ENCODE data around the gene GRB2. TPM values are rescaled to one million over a fixed set of nuclear protein-coding genes. Genes with fewer than 3 reads are reported as not detected.

GRB2 gene
- total and polyA plus RNA-seq, 2 of the 8 experiments (the other 6 are each of a cell fraction or from before 2014, with no cell fraction given): 44.2 to 101 TPM

DNA sequence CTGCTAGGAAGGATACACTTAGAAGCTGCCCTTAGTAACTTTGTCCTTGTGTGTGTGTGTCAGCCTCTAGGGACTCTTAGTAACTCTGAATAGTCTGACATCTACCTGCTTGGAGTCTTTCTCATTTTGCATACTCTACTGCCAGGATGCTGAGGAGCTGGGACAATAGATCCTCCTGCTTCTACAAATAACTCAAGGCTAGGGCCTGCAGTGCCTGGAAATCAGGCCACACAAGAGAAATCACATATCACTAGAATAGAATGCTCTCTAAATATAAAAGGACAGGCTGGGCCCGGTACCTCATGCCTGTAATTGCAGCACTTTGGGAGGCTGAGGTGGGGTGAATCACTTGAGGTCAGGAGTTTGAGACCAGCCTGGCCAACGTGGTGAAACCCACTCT is 77.7 kb downstream of the GRB2 start:
- H3K4me3 ChIP-seq (ENCODE audit: extremely low read depth in 1 of 4, insufficient read depth in 2 of 4, low read depth in 3 of 4, low read length in 4 of 4): no peak overlapping the region
- H3K4me2 ChIP-seq (ENCODE audit: insufficient read depth in 1 of 2, low read depth in 2 of 2, low read length in 2 of 2): no peak overlapping the region; a peak in 1 of 4 replicates
- H3K18ac ChIP-seq (ENCODE audit: extremely low read depth, low read length): no peak overlapping the region
- H3K23me2 ChIP-seq (ENCODE audit: low read depth, low read length): no peaks in the 10 kb centered on the region
- TF ChIP-seq EGR1 (IDR thresholded peaks at IDR 0.05; ENCODE audit: borderline replicate concordance, low read depth, low read length) (no peak), TAF7 (optimal IDR thresholded peaks at IDR 0.05; ENCODE audit: borderline replicate concordance, low read depth, low read length) (peak; percentile 36)
- ChIA-PET CTCF (ENCODE audit: partially characterized antibody) (interaction anchor here (2.3 to 9.6 kb wide), 5 partner anchors 10 to 72 kb away, joined by 7 to 97 read pairs (median 18); no protein-coding TSS in a partner anchor), POLR2A (ENCODE audit: partially characterized antibody) (interaction anchor here (1.0 to 1.3 kb wide), 2 partner anchors 12 to 14 kb away, joined by 3 read pairs; no protein-coding TSS in a partner anchor)
- H2BK12ac ChIP-seq (ENCODE audit: low read depth, low read length): no peak overlapping the region
- no peak overlapping the region for H3K23ac ChIP-seq (ENCODE audit: insufficient read length)
- peaks cover 0 to 6% (median 0%) of the 10 kb centered on the region in 4 experiments; a peak in 4 of 8 replicates for H3K36me3 ChIP-seq (ENCODE audit: control insufficient read depth in 2 of 4, insufficient read depth in 4 of 4, low read length in 3 of 4)
- no peak overlapping the region for H2BK20ac ChIP-seq (ENCODE audit: low read length)
- H3K9me3 ChIP-seq (ENCODE audit: insufficient read depth in 2 of 2, low read depth in 1 of 2, low read length in 1 of 2): no peaks in the 10 kb centered on the region
- peaks cover 7 to 14% (median 8%) of the 10 kb centered on the region in 4 experiments; a peak in 5 of 7 replicates for H3K4me1 ChIP-seq (replicated peaks in 1 of 4; ENCODE audit: control insufficient read depth in 3 of 4, insufficient read depth in 4 of 4, low read length in 3 of 4)
- H3K56ac ChIP-seq (replicated peaks; ENCODE audit: insufficient read length, low read depth, low read length): no peak overlapping the region
- peaks cover 0 to 5% of the 10 kb centered on the region in 2 experiments for H4K20me1 ChIP-seq (replicated peaks in 1 of 2; ENCODE audit: control insufficient read depth in 1 of 2, insufficient read depth in 2 of 2, low read length in 2 of 2)
- H3K27ac ChIP-seq (ENCODE audit: low read depth, low read length): no peak overlapping the region; the same call in 1 of the 2 replicates
- no peak overlapping the region for H2AFZ ChIP-seq (ENCODE audit: low read length)
- H3K79me1 ChIP-seq (ENCODE audit: low read depth, low read length): peaks cover 9% of the 10 kb centered on the region
- H3K27me3 ChIP-seq (replicated peaks in 1 of 4; ENCODE audit: control insufficient read depth in 3 of 4, extremely low read depth in 1 of 4, insufficient read depth in 3 of 4, low read length in 3 of 4): no peaks in the 10 kb centered on the region
- no peak for FAIRE-seq
- H3K9ac ChIP-seq (replicated peaks in 1 of 4; ENCODE audit: extremely low read depth in 1 of 4, low read depth in 3 of 4, low read length in 3 of 4): no peak overlapping the region
- no peak overlapping the region for H2AK5ac ChIP-seq (ENCODE audit: low read depth, low read length)
- H3K79me2 ChIP-seq (ENCODE audit: control insufficient read depth in 1 of 2, insufficient read depth in 2 of 2, low read length in 2 of 2): peaks cover 0 to 16% of the 10 kb centered on the region in 2 experiments; a peak in 2 of 4 replicates
- no peak overlapping the region for H3K14ac ChIP-seq (ENCODE audit: insufficient read length)
- 43% methylated on average over 2 of the region's 2 CpGs; no CpG with 5 or more reads in 1 of the 2 experiments for WGBS, 2 experiments (ENCODE audit: extremely low coverage in 1 of 2, insufficient coverage in 1 of 2, insufficient read length in 1 of 2, insufficient replicate concordance in 2 of 2, low coverage in 1 of 2, low lambda C conversion rate in 2 of 2, missing lambda C conversion rate in 1 of 2)
- no peak for DNase-seq (ENCODE audit: low read depth in 1 of 2, low spot score in 2 of 2)
- no peak overlapping the region for H3K4ac ChIP-seq (replicated peaks; ENCODE audit: insufficient read length, low read depth, low read length)
- no peak overlapping the region for H4K8ac ChIP-seq (ENCODE audit: extremely low read depth, insufficient read depth, low read length)
- H2BK5ac ChIP-seq (ENCODE audit: low read depth, low read length): no peak overlapping the region
- no peak overlapping the region for H2BK15ac ChIP-seq (ENCODE audit: low read length)
- no peak overlapping the region for H2BK120ac ChIP-seq (replicated peaks; ENCODE audit: low read depth, low read length)
- no peak overlapping the region for H4K5ac ChIP-seq (ENCODE audit: insufficient read length, low read depth, low read length)
- H4K91ac ChIP-seq (replicated peaks; ENCODE audit: insufficient read length, low read length): no peak overlapping the region

All from H1 (cell line).